Activated CD4-positive, alpha-beta T cell treated with anti-CD3 and anti-CD28 coated beads for 4 hours (primary cell): ENCODE data around the gene PHF21B.

ENCODE experiments used
- DNase-seq, 2 donors: peaks; one replicate each; pipeline ENCODE4 v3.0.0-alpha.2; 2020

Gene PHF21B

DNA sequence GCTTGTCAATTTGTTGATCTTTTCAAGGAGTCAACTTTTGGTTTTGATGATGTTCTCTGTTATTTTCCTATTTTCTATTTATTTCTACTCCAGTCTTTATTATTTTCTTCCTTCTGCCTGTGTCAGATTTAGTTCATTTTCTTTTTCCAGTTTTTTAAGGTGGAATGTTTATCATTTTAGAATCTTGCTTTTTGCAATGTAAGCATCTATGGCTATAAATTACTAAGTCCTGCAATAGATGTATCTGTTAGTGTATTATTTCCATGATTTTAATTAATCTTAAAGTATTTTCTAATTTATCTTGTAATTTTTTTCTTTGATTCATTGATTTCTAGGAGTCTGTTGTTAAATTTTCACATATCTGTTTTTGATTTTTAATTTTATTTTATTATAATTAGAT, 175.7 kb downstream of the PHF21B start:
- no peak for DNase-seq

DNA sequence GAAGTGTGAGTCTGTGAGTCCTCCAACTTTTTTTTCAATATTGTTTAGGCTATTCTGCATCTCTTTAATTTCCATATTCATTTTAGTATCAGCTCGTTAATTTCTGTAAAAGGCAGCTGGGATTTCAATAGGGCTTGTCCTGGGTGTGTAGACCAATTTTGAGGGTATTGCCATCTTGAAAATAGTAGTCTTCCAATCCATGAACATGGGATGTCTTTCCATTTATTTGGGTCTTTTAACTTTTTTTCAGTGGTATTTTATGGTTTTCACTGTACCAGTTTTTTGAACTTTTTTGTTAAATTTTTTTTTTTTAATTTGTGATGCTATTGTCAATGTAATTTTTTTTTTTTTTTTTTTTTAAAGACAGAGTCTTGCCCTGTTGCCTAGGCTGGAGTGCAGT, 177.9 kb downstream of the PHF21B start:
- no peak for DNase-seq
